IMR-90 (cell line): ENCODE measurements around the gene MSH6. TPM values are rescaled to one million over a fixed set of nuclear protein-coding genes. Genes with fewer than 3 reads are reported as not detected.

Source experiments
- ATAC-seq: fragments of 200-7000 bp; cut with Tn5 transposase; 2 replicates; pipeline ENCODE4 v1.9.1; 2020; ENCODE audit warnings: low read depth, mild to moderate bottlenecking, moderate library complexity
- BruUV-seq: library from RNA; stranded (reverse); fragments of 400-500 nt; replicated peaks from 2 replicates; lab custom pipeline; 2021; lab: Mats Ljungman, UMichigan
- CTCF ChIA-PET: fragments of 300-600 bp; formaldehyde crosslinking; extraction: SDS; loops from one replicate; lab custom pipeline; 2021; ENCODE audit warnings: antibody characterized with exemption; lab: Yijun Ruan, JAX
- POLR2A ChIA-PET: fragments of 300-600 bp; sonication (Branson Sonifier 250); formaldehyde crosslinking; loops from one replicate; lab custom pipeline; 2022; ENCODE audit warnings: antibody characterized with exemption; ENCODE audit not compliant: unreplicated experiment; lab: Charles Lee
- DNase-seq: peaks from one replicate; pipeline ENCODE4 v3.0.0; 2013
- H2AFZ ChIP-seq: replicated peaks from 2 replicates; pipeline ENCODE3; 2013; ENCODE audit warnings: low read length, mild to moderate bottlenecking; ENCODE audit not compliant: poor library complexity
- H2AK5ac ChIP-seq: 2 replicates; pipeline ENCODE4 v1.6.1; 2013; ENCODE audit warnings: low read depth, low read length, inconsistent platforms
- H2AK9ac ChIP-seq: replicated peaks from 2 replicates; pipeline ENCODE3; 2013; ENCODE audit warnings: mild to moderate bottlenecking, low read depth, low read length, moderate library complexity; ENCODE audit not compliant: poor library complexity
- H2BK120ac ChIP-seq: 2 replicates; pipeline ENCODE4 v1.6.1; 2013; ENCODE audit warnings: low read depth, low read length, inconsistent platforms
- H2BK15ac ChIP-seq: 3 replicates; pipeline ENCODE4 v1.6.1; 2013; ENCODE audit warnings: low read depth, low read length, inconsistent platforms
- H2BK20ac ChIP-seq: 2 replicates; pipeline ENCODE4 v1.6.1; 2013; ENCODE audit warnings: low read depth, mild to moderate bottlenecking, inconsistent platforms, low read length, moderate library complexity
- H2BK5ac ChIP-seq: 2 replicates; pipeline ENCODE4 v1.6.1; 2013; ENCODE audit warnings: mild to moderate bottlenecking, low read depth, low read length, inconsistent platforms; ENCODE audit not compliant: poor library complexity, severe bottlenecking
- H3K14ac ChIP-seq: replicated peaks from 2 replicates; pipeline ENCODE4 v1.6.1; 2013; ENCODE audit warnings: low read depth, low read length, inconsistent platforms
- H3K18ac ChIP-seq: 2 replicates; pipeline ENCODE4 v1.6.1; 2013; ENCODE audit warnings: low read depth, low read length, control low read depth
- H3K23ac ChIP-seq: 2 replicates; pipeline ENCODE4 v1.6.1; 2013; ENCODE audit warnings: low read depth, low read length, inconsistent platforms
- H3K27ac ChIP-seq: 2 replicates; pipeline ENCODE4 v1.5.1; 2013; ENCODE audit warnings: mild to moderate bottlenecking, control low read depth, low read length; ENCODE audit not compliant: insufficient read depth
- H3K27me3 ChIP-seq: 2 replicates; pipeline ENCODE4 v1.6.1; 2013; ENCODE audit warnings: low read length; ENCODE audit not compliant: control insufficient read depth, insufficient read depth
- H3K36me3 ChIP-seq: 2 replicates; pipeline ENCODE4 v1.6.1; 2013; ENCODE audit warnings: low read length, mixed read lengths; ENCODE audit not compliant: control insufficient read depth, insufficient read depth
- H3K4ac ChIP-seq: 2 replicates; pipeline ENCODE4 v1.6.1; 2013; ENCODE audit warnings: low read depth, low read length, inconsistent platforms
- H3K4me1 ChIP-seq: 2 replicates; pipeline ENCODE4 v1.6.1; 2013; ENCODE audit warnings: low read length, mixed read lengths; ENCODE audit not compliant: control insufficient read depth, insufficient read depth
- H3K4me2 ChIP-seq: 2 replicates; pipeline ENCODE4 v1.6.1; 2013; ENCODE audit warnings: low read depth, mild to moderate bottlenecking, control low read depth, low read length, moderate library complexity
- H3K4me3 ChIP-seq: 2 replicates; pipeline ENCODE4 v1.5.1; 2013; ENCODE audit warnings: low read depth, mild to moderate bottlenecking, control low read depth, low read length, moderate library complexity; ENCODE audit not compliant: insufficient read depth
- H3K56ac ChIP-seq: 2 replicates; pipeline ENCODE4 v1.6.1; 2013; ENCODE audit warnings: low read length, inconsistent platforms; ENCODE audit not compliant: insufficient read depth; ENCODE audit errors: extremely low read depth
- H3K79me1 ChIP-seq, 2 experiments: 2 replicates each; pipeline ENCODE4 v1.6.1; 2013; ENCODE audit warnings: low read length in 2 of 2, inconsistent platforms in 1 of 2, low read depth in 1 of 2
- H3K9ac ChIP-seq: 2 replicates; pipeline ENCODE4 v1.6.1; 2013; ENCODE audit warnings: low read depth, low read length, control low read depth
- H3K9me1 ChIP-seq: 2 replicates; pipeline ENCODE4 v1.6.1; 2013; ENCODE audit warnings: low read length, inconsistent platforms; ENCODE audit not compliant: insufficient read depth
- H3K9me3 ChIP-seq: 2 replicates; pipeline ENCODE4 v1.6.1; 2013; ENCODE audit warnings: low read length; ENCODE audit not compliant: control insufficient read depth, insufficient read depth
- H4K20me1 ChIP-seq: 2 replicates; pipeline ENCODE4 v1.6.1; 2013; ENCODE audit warnings: low read length, inconsistent platforms; ENCODE audit not compliant: insufficient read depth
- H4K5ac ChIP-seq: 2 replicates; pipeline ENCODE4 v1.6.1; 2013; ENCODE audit warnings: mild to moderate bottlenecking, low read depth, low read length, control low read depth
- H4K8ac ChIP-seq, 2 experiments: 2 replicates each; pipeline ENCODE4 v1.6.1; 2013; ENCODE audit warnings: low read depth in 2 of 2, low read length in 2 of 2, control low read depth in 1 of 2, inconsistent platforms in 1 of 2
- H4K91ac ChIP-seq: 2 replicates; pipeline ENCODE4 v1.6.1; 2013; ENCODE audit warnings: low read depth, low read length, inconsistent platforms; ENCODE audit not compliant: insufficient read depth
- BHLHE40 ChIP-seq: fragments of 150-350 bp; IDR thresholded peaks from 2 replicates; pipeline ENCODE4 v1.6.1; 2016; ENCODE audit warnings: mild to moderate bottlenecking, low read depth, low read length
- CEBPB ChIP-seq: IDR thresholded peaks from 2 replicates; pipeline ENCODE4 v1.6.1; 2012; ENCODE audit warnings: low read depth, low read length, improper control_type of control experiment
- CHD1 ChIP-seq: IDR thresholded peaks from 2 replicates; pipeline ENCODE4 v1.6.1; 2012; ENCODE audit warnings: low read depth, low read length, improper control_type of control experiment
- FOS ChIP-seq: fragments of 150-350 bp; IDR thresholded peaks from 2 replicates; pipeline ENCODE4 v1.6.1; 2016; ENCODE audit warnings: low read depth, low read length
- MAFK ChIP-seq: IDR thresholded peaks from 2 replicates; pipeline ENCODE4 v1.6.1; 2012; ENCODE audit warnings: low read depth, low read length, improper control_type of control experiment
- MAZ ChIP-seq: IDR thresholded peaks from 2 replicates; pipeline ENCODE4 v1.6.1; 2012; ENCODE audit warnings: low read depth, mild to moderate bottlenecking, low read length, improper control_type of control experiment, moderate library complexity, borderline replicate concordance
- MXI1 ChIP-seq: IDR thresholded peaks from 2 replicates; pipeline ENCODE4 v1.6.1; 2012; ENCODE audit warnings: low read depth, mild to moderate bottlenecking, low read length, moderate library complexity, borderline replicate concordance
- NFE2L2 ChIP-seq: fragments of 150-350 bp; IDR thresholded peaks from 2 replicates; pipeline ENCODE4 v1.6.1; 2016; ENCODE audit warnings: low read depth, mild to moderate bottlenecking, low read length
- POLR2A ChIP-seq: IDR thresholded peaks from 2 replicates; pipeline ENCODE4 v1.6.1; 2012; ENCODE audit warnings: mild to moderate bottlenecking, low read depth, low read length
- RAD21 ChIP-seq: IDR thresholded peaks from 2 replicates; pipeline ENCODE4 v1.6.1; 2012; ENCODE audit warnings: low read length, improper control_type of control experiment
- RCOR1 ChIP-seq: IDR thresholded peaks from 2 replicates; pipeline ENCODE4 v1.6.1; 2012; ENCODE audit warnings: mild to moderate bottlenecking, low read length, improper control_type of control experiment; ENCODE audit not compliant: insufficient replicate concordance
- RFX5 ChIP-seq: IDR thresholded peaks from 2 replicates; pipeline ENCODE4 v1.8.0; 2012; ENCODE audit warnings: low read depth, mild to moderate bottlenecking, low read length, moderate library complexity
- SMC3 ChIP-seq: fragments of 150-350 bp; IDR thresholded peaks from 2 replicates; pipeline ENCODE4 v1.6.1; 2016; ENCODE audit warnings: low read depth, mild to moderate bottlenecking, antibody characterized with exemption, low read length, moderate library complexity
- WGBS, 2 experiments: methylation state at CpG; one replicate each; pipeline versions ENCODE4 v1.1.5 to v1.1.7; 2013; ENCODE audit warnings: missing lambda C conversion rate in 2 of 2; ENCODE audit not compliant: insufficient read length in 1 of 2; ENCODE audit errors: extremely low coverage in 2 of 2; 5-methylcytosine and 5-hydroxymethylcytosine counted together
- dilution Hi-C: fragments of 300-500 bp; cut with HindIII; formaldehyde crosslinking; loops from one replicate; pipeline ENCODE4 v1.14.3; 2018; ENCODE audit warnings: low sequenced_read_pairs; ENCODE audit not compliant: unreplicated experiment
- in situ Hi-C: fragments of 300-500 bp; cut with MboI; formaldehyde crosslinking; loops from 3 replicates; pipeline ENCODE4 v1.14.3; 2019; ENCODE audit warnings: low sequenced_read_pairs, inconsistent platforms, mixed read lengths
- intact Hi-C: fragments of 100-400 bp; cut with micrococcal nuclease; formaldehyde crosslinking; loops from 2 replicates; pipeline ENCODE4 v1.10.0; 2022
- polyA plus RNA-seq, 3 experiments: library from polyadenylated mRNA; depleted of rRNA; stranded (reverse); fragments of >200 nt; gene quantifications; 2 replicates each; pipeline ENCODE4 v1.2.3, GENCODE V29; 2012; ENCODE audit warnings: low replicate concordance in 1 of 3
- total RNA-seq: library from RNA; depleted of rRNA; stranded (reverse); fragments of >200 nt; gene quantifications from 2 replicates; pipeline ENCODE4 v1.2.3, GENCODE V29; 2012
- TF ChIP-seq, protein P1 (sequence below): fragments of 150-350 bp; IDR thresholded peaks from 2 replicates; pipeline ENCODE4 v1.6.1; 2016; ENCODE audit warnings: low read depth, mild to moderate bottlenecking, low read length, moderate library complexity, borderline replicate concordance
- TF ChIP-seq, protein P2 (sequence below): fragments of 150-350 bp; IDR thresholded peaks from 2 replicates; pipeline ENCODE4 v1.6.1; 2017; ENCODE audit warnings: mild to moderate bottlenecking, antibody characterized with exemption, low read length, low read depth
- TF ChIP-seq, protein P3 (sequence below): conservative IDR thresholded peaks from 2 replicates; pipeline ENCODE4 v1.5.1; 2012; ENCODE audit warnings: mild to moderate bottlenecking, low read depth, low read length, improper control_type of control experiment

MSH6 gene
- total and polyA plus RNA-seq, 2 of the 4 experiments (the other 2 are of a cell fraction): 17.1 to 48.9 TPM

DNA sequence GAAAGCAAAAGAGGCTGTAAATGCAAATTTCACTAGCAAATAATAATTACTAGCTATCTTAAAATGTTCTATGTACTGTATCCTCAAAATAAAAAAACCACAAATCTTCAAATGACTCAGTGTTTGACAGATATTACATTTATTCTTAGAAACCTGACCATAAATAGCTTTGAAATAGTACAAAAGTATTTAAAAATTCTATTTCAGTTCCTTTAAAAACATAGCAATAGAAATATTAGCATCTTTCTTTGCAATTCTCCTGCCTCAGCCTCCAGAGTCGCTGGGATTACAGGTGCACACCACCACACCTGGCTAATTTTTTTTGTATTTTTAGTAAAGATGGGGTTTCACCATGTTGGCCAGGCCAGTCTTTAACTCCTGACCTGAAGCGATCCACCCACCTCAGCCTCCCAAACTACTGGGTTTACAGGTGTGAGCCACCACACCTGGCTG, 50.6 kb downstream of the MSH6 start:
- Histone ChIP-seq H3K9me3 (no peaks in the 10 kb centered on the region), H3K14ac (no peak overlapping the region), H3K79me1 (peaks cover 12% of the 10 kb centered on the region in 2 experiments; a peak in 3 of 4 replicates), H3K4me3 (no peak overlapping the region), H4K91ac (no peak overlapping the region), H2BK20ac (no peak overlapping the region), H3K27me3 (no peaks in the 10 kb centered on the region), H2BK120ac (no peak overlapping the region), H3K4me1 (no peaks in the 10 kb centered on the region), H3K27ac (no peak overlapping the region), H3K18ac (no peak overlapping the region), H3K9me1 (no peaks in the 10 kb centered on the region), H3K23ac (no peak overlapping the region), H4K8ac (no peak overlapping the region), H3K4me2 (no peak overlapping the region), H3K36me3 (peaks cover 34% of the 10 kb centered on the region), H2AK9ac (no peak overlapping the region), H3K9ac (no peak overlapping the region), H2BK5ac (no peak overlapping the region), H4K20me1 (no peaks in the 10 kb centered on the region), H2AFZ (no peak overlapping the region), H3K4ac (no peak overlapping the region), H3K56ac (no peak overlapping the region), H2AK5ac (no peak overlapping the region), H2BK15ac (no peak overlapping the region), H4K5ac (no peak overlapping the region)
- ChIA-PET CTCF (no interaction called here), POLR2A (no interaction called here)
- WGBS, 2 experiments: no CpG with 5 or more reads among the region's 2 CpGs
- TF ChIP-seq NFE2L2 (no peak), MAZ (no peak), RFX5 (no peak), FOS (no peak), MAFK (no peak), MXI1 (no peak), RAD21 (no peak), RCOR1 (no peak), POLR2A (no peak), SMC3 (no peak), BHLHE40 (no peak), CHD1 (no peak), CEBPB (no peak)
- TF ChIP-seq, protein P1, sequence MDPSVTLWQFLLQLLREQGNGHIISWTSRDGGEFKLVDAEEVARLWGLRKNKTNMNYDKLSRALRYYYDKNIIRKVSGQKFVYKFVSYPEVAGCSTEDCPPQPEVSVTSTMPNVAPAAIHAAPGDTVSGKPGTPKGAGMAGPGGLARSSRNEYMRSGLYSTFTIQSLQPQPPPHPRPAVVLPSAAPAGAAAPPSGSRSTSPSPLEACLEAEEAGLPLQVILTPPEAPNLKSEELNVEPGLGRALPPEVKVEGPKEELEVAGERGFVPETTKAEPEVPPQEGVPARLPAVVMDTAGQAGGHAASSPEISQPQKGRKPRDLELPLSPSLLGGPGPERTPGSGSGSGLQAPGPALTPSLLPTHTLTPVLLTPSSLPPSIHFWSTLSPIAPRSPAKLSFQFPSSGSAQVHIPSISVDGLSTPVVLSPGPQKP: no peak
- TF ChIP-seq, protein P2, sequence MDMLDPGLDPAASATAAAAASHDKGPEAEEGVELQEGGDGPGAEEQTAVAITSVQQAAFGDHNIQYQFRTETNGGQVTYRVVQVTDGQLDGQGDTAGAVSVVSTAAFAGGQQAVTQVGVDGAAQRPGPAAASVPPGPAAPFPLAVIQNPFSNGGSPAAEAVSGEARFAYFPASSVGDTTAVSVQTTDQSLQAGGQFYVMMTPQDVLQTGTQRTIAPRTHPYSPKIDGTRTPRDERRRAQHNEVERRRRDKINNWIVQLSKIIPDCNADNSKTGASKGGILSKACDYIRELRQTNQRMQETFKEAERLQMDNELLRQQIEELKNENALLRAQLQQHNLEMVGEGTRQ: no peak
- TF ChIP-seq, protein P3, sequence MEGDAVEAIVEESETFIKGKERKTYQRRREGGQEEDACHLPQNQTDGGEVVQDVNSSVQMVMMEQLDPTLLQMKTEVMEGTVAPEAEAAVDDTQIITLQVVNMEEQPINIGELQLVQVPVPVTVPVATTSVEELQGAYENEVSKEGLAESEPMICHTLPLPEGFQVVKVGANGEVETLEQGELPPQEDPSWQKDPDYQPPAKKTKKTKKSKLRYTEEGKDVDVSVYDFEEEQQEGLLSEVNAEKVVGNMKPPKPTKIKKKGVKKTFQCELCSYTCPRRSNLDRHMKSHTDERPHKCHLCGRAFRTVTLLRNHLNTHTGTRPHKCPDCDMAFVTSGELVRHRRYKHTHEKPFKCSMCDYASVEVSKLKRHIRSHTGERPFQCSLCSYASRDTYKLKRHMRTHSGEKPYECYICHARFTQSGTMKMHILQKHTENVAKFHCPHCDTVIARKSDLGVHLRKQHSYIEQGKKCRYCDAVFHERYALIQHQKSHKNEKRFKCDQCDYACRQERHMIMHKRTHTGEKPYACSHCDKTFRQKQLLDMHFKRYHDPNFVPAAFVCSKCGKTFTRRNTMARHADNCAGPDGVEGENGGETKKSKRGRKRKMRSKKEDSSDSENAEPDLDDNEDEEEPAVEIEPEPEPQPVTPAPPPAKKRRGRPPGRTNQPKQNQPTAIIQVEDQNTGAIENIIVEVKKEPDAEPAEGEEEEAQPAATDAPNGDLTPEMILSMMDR: no peak
- ATAC-seq (no peak), DNase-seq (no peak)
- in situ Hi-C loops (no loop called here), dilution Hi-C loops (no loop called here), intact Hi-C loops (no loop called here)
- no TSS peak for BruUV-seq
